HG03521 (cell line): ENCODE measurements around the gene RBBP8.
A peak's percentile ranks its signal among the peaks of the same experiment; 100 is the strongest.
"Not testable (repeated sequence)": the region's sequence is repeated elsewhere in the genome, so short reads cannot be mapped to it uniquely, and the experiment has no call there.

Experiments used
- ATAC-seq: cut with Tn5 transposase; IDR thresholded peaks from one replicate; pipeline ENCODE4 v1.9.1; 2021; ENCODE audit warnings: mild to moderate bottlenecking, moderate library complexity; ENCODE audit not compliant: unreplicated experiment

Gene RBBP8

DNA sequence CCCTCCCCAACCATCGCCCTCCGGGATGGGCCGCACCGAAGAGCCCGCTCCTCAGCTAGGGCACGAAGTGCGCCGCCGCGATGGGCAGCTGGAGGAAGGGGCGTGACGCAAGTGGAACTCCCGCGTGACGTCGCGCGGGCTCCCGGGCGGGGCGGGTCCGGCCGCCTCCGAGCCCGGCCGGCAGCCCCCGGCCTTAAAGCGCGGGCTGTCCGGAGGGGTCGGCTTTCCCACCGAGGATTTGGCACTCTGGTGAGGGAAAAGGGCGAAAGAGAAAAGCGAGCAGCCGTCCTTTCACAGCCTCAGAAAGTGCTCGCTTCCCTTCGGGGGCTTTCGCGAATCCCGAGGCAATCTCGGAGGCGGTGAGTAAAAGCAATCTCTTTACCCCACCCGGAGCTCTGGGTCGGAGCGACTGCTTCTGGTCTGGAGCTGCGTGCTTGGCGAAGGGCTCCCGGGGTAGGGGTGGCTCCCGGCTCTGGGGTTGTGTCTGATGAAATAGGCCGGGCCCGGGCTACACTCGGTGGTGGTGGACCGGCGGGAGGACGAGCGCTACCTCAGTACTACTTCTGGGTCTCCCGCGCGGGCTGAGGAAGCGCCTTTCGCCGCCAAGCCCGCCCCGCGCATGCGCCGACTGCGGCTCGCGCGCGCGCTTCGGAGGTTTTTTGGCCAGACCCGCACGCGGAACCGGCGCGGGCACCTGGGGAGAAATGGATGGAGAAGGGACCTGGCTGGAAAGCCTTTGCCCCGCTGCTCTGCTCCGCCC lies at the start of gene RBBP8:
Gene RBBP8 (plus strand): TSS at position 123 of the 760 bp plus-strand sequence. CDS start 3,524 bp downstream, outside the sequence.
- ATAC-seq, result peak; percentile 81

DNA sequence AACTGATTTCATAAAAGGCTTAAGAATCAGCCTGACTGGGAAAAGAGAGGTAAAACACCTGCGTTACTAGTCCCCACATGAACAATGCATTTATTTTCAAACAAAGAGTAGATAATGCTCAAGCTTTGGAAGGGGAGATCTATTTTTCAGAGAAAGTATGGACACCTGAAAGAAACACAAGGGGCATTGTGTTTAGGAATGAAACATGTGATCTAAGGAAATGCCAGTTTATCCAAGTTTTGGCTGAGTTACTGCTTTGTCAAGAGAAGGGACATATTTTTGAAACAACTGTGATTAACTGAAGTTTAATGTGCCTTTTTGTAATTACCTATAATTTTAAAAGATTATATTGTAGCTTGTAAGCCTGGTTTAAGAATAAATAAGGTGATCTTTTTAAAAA lies 49.3 kb upstream of the RBBP8 start:
- ATAC-seq, result no peak

DNA sequence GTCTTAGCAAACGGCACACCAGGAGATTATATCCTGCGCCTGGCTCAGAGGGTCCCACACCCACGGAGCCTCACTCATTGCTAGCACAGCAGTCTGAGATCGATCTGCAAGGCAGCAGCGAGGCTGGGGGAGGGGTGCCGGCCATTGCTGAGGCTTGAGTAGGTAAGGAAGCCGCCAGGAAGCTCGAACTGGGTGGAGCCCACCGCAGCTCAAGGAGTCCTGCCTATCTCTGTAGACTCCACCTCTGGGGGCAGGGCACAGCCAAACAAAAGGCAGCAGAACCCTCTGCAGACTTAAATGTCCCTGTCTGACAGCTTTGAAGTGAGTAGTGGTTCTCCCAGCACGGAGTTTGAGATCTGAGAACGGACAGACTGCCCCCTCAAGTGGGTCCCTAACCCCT lies 47.4 kb upstream of the RBBP8 start:
- ATAC-seq, result not testable (repeated sequence)

DNA sequence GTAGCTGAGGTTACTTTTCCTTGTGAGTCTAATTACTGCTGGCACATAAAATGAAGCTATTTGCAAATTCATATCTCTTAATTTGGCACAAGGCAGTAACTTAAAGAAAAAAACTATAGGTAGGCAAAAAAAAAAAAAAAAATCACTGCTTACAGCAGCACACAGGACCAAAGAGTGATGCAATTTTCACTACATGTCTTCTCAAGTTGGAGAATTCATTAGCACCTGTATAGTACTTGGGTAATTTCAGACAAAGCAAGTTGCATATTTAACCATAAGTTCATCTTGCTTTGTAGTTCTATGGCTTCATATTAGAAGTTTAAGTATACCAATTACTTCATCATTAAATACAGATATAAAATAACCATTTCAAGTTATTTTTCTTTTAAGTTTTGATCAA lies 33.7 kb upstream of the RBBP8 start:
- ATAC-seq, result no peak

DNA sequence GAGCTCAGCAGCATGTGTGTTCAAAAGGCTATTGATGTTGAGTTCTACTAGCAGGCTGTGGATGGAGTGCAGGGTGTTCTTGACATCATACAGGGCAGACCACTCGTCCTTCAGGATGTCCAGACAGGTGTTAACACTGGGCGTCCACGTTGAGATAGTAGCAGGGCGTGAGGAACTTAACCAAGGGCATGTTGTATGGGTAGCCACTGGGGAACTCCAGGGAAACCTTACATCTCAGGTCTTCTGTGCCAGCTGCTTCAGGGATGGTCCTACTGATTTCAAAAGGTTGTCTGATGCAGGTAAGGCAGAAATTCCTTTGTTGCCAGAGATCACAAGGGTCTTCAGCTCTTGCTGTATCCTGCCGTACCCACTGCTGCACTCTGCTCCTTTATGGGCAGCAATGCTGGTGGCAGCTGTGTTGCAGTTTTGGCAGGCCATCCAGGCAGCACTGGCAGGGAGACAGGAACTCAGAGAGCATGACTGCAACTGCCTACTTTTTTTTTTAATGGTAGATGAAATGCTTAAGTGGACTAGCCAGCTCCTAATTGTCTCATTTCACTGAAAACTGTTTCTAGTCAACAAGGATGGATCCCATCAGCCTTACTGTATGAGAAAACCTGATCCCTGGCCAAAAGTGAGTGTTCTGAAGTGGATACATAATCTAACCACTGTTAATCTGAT lies 32.4 kb upstream of the RBBP8 start:
- ATAC-seq, result no peak

DNA sequence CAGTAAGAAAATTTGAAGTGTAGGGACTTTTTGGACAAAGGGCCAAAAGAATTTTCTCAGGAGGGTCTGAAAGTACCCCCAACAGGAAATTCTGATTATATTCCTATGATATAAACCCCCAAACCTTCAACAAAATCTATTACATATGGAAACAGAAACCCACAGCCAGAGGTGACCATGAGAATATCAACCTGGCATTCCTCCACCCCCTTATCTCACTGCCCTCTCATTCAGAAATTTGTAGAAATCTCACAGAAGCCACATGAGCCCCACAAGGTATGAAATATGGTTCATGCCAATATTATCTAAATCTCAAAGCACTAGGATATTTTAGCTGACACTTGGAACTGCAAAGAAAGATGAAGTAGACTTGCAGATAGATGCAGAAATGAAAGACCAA lies 31.0 kb upstream of the RBBP8 start:
- ATAC-seq, result no peak

DNA sequence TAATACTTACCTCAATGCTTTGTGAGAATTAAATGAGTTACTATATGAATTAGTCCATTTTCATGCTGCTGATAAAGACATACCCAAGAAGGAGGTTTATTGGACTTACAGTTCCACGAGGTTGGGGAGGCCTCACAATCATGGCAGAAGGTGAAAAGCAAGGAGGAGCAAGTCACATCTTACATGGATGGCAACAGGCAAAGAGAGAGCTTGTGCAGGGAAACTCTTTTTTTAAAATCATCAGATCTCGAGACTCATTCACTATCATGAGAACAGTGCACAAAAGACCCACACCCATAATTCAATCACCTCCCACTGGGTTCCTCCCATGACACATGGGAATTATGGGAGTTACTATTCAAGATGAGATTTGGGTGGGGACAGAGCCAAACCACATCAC lies 29.9 kb upstream of the RBBP8 start:
- ATAC-seq, result not testable (repeated sequence)

DNA sequence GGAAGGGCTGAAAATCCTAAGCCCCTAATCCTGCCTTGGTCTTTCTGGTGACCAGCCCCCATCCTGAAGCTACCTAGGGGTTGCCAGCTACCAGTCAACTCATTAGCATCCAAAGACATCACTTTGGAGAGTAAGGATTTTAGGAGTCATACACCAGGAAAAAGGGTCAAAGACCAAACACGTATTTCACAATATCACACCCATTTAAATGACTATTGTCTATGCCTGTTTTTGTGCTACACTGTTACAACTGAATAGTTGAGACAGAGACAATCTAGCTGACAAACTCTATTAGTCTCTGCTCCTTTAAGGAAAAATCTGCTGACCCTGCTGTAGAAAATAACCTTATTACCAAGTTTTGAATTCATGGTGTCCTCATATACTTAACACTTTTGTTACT lies 21.0 kb upstream of the RBBP8 start:
- no peak for ATAC-seq

DNA sequence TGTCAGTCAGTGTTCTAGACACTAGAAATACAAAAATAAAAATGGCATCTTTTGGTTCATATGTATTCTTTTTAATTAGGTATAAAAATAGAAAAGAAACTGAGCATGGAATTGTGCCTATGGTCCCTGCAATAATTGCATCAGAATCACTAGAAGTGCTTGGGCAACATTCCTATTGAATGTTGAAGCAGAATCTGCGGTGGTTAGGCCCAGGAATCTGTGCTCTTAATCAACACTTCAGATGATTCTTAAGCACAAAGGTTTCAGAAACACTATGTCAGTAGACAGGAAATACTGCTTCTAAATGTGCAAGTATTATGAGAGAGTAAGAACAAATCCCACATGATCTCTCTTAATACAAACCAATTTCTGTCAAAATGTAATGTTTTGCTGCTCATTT lies 20.3 kb upstream of the RBBP8 start:
- ATAC-seq, result no peak

DNA sequence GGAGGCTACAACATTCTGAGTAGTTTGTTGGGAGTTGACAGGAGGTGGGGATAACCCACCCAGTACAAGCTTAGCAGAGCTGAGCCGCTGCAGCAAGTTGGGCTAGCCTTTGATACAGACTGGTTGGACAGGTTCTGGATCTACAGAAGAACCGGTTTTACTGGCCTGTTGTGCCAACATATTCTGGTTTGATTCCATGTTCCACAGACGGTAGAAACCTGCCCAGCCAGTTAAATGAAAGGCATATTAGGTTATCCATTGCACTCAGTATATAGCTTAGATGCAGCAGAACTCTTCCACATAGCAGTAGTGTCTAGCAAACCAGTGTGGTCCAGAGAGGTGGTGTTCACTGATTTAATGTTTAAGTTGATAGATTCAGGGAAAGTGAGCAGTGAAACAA lies 19.3 kb upstream of the RBBP8 start:
- no peak for ATAC-seq

DNA sequence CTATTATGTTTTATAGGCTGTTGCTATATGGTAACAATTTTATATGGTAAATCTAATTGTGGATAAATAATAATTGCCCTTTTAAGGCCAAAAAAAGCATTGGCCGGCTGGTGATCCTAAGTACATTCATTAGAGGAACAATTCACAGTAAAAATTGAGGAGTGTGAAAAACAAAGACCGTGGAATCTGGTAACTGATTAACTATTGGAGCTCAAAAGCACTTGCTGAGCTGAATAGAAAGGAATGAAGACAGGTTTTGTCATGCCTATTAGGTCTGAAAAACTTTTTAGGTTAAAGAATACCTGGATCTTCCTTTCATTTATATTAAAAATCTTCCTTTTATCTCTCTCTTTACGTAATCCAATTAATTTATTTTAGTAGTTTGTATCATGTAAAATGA lies 18.5 kb upstream of the RBBP8 start:
- no peak for ATAC-seq

DNA sequence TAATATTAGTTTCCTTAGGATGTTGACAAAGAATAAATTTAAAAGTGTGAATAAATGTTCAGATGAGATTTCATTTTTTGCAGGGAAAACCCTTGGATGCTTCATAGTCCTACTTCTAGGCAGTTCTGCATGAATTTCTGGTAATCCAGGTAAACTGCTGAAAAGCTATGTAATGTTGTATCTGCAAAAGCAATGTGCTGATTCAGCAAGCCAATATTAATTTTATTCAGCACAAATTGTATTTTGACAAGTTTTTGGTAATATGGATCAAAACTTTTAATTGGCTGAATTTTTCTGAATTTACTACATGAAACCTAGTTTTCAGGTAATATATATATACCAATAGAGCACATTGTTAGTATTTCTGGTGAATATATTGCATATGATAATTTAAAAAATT lies 17.8 kb upstream of the RBBP8 start:
- ATAC-seq, result no peak

DNA sequence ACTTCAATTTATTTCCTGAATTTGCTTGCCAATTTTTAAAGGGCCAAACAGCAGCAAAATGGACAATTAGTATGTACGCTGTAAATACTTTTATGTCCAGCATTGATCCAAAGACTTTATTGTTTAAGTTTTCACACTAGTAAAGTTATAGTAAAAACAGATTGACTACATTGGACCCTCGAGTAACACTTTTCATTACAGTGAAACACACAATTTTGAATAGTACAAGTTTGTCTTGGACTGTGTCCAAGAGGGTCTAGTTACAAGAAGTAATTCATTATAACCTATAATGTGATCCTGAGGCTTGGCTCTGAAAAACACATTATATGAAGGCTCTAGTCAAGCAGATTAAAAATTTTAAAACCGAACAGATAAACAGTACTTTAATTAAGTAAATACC lies 11.4 kb upstream of the RBBP8 start:
- ATAC-seq, result no peak

DNA sequence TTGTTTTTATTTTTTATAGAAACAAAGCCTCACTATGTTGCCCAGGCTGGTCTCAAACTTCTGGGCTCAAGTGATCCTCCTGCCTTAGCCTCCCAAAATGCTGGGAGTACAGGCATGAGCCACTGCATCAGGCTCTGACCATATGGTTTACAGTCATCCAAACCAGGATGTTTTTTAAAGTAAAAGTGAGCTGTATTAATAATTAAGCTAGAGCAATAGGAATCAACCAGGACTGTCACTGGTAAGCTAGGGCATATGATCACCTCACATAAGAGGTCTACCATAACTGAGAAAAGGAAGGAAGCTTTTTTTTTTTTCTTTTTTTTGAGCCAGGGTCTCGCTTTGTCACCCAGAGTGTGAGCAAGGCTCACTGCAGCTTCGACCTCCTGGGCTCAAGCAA lies 8.5 kb upstream of the RBBP8 start:
- ATAC-seq, result no peak

DNA sequence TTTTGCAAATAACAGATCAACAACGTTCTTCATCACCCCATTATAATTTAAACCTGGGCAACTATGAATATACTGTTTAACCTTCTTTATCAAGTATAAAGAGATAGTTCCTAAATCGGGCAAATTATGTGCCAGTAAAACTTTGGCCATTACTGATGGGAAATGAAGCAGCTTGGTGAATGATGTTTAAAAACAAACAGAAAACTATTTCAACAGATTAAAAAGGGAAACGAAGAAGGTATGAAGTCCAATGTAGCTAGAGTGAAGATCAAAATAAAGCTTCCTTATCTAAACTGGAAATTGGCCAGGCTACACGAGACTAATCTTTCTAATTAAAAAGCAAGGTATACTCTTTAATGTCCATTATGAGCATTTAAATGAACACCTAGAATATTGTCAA lies 6.7 kb upstream of the RBBP8 start:
- no peak for ATAC-seq

DNA sequence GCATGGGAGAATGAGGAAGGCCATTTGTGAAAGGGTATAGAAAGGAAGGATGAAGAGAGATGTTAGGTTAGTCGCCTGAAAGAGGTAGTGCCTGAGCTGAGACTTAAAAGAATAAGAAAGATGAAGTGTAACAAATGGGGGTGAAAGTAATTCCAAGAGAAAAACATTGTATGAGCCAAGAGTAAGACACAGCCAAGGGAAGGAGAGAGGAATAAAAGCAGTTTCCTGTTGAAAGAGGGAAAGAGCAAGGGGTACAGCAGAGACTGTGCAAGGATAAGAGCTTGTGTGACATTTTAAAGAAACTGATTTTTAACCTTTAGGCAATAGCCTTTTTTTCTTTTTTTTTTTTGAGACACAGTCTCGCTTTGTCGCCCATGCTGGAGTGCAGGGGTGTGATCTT lies 4.8 kb upstream of the RBBP8 start:
- no peak for ATAC-seq

DNA sequence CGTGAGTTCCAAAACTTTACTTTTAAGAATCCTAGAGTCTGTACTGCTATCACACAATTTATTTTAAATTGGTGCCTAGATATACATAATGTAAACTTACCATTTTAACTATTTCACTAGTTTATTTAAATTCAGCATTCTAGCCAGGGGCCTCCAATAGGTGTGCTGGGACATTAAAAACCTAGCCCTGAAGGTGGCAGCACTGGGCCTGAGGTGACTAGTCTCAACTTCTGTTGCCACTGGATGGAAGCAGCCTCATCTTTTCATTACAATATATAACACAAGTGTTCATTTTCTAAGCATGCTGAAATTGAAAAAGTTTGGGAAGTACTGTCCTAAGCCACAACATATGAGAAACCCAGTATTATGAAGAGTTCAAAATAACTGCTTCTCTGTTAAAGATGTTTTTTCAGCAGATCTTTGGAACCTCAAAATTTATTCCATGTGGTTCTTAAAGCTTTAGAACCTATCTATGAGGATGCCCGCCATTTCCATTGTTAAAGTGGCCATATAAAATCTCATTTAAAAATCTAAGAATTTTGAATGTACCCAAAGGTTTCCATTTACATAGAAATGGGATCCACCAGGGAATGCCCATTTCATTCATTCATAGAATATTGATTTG lies 2.9 kb upstream of the RBBP8 start:
- peak; percentile 34 for ATAC-seq

DNA sequence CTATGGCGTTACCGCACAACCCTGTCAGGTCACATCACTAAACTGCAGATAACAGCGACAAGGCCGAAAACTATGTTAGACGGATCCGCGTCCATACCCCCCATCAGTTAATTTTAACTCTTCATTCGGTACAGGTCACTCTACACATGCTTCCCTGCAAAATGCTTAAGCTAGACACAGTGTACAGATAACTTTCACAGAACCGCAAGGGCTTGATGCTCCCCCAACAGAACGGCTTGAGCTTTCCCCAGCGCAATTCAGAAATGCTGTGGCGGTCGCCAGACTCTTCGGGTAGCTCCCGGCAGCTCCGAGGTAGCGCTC lies 283 bp upstream of the RBBP8 start:
- peak; percentile 17 for ATAC-seq

DNA sequence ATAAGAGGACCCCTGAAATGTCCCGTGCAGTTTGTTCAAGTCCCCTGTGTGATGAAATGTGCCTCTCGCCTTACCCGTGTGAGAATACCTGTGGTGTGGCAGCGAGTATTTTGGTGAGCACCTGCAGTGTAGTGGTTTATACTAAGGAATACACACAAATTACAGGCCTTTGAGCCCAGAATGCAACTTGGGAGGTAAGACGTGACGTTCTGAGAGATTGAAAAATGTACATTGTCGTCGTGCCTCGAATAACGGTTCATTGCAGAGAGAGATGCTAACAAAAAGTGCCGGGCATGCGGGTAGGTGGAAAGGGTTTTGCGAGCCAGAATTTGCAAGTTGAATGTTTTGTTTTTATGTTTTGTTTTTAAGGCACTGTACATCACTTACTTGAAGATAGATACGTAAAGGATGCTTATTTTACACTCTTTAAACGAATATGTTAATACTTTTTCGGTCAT lies 867 bp downstream of the RBBP8 start:
- peak; percentile 15 for ATAC-seq

DNA sequence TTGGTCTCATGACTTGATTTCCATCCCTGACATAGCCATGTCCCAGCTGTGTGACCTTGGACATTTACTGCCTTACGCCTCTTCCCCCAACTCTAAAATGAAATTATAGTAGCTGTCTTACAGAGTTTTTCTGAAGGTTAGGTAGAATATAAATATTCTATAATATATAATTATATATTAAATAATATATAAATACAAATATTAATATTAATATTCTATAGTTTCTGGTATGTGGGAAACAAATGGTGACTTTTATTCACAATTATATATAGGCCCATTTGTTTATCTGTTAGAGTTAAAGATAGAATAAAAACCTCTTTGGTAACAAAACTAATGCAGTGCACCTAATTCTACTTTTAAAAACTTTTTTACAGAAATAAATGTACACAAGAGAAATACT lies 1.7 kb downstream of the RBBP8 start:
- no peak for ATAC-seq

DNA sequence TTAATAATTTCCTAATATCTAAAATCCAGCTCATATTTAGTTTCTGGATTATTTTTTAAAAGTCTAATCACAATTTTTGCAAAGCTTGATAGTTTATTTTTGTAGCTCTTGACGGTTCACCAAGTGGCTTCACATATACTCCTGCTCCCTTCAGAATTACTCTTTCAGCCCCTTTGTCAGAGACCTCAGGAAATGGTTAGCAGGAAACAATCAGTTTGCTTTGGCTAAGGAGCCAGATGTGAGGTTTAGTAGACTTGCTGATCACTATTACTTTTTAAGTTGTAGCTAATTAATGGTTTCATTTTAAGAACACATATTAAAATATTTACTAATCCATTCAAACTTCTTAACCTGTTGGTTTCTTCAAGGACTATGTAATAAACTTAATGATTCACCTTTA lies 2.3 kb downstream of the RBBP8 start:
- ATAC-seq, result no peak

DNA sequence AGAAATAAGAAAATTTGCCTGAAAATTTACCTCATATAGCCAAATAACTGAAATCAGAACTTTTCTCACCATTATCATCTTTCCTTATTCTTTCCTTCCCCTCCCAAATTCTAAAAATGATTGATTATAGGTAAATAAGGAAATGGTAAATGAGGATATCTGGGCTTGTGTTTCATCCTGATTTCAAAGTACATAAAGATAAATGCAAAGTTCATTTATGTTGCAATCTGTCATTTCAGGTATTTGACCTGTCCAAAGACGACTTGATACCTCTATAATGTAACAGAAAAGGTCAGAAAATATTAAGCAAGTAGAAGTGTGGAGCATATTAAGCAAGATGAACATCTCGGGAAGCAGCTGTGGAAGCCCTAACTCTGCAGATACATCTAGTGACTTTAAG lies 3.4 kb downstream of the RBBP8 start:
- ATAC-seq, result no peak
